Endothelial cell of umbilical vein (primary cell): Measurements from ENCODE around the gene NTN5.

Experiments used
- CTCF ChIP-seq, 2 donors: IDR thresholded peaks; 1 replicate in 1 of 2; 2 replicates in 1 of 2; pipeline ENCODE4 v1.5.1; 2011; ENCODE audit warnings: low read length in 2 of 2, mild to moderate bottlenecking in 2 of 2, moderate library complexity in 2 of 2, control low read depth in 1 of 2, inconsistent platforms in 1 of 2, low read depth in 1 of 2; ENCODE audit not compliant: insufficient read depth in 1 of 2; ENCODE audit errors: extremely low read depth in 1 of 2
- EZH2 ChIP-seq: IDR thresholded peaks from 2 replicates; pipeline ENCODE4 v1.6.1; 2012; ENCODE audit warnings: borderline replicate concordance, low read depth, mild to moderate bottlenecking, moderate library complexity, low read length, inconsistent platforms; ENCODE audit not compliant: severe bottlenecking
- FOS ChIP-seq: IDR thresholded peaks from 2 replicates; pipeline ENCODE4 v1.6.1; 2011; ENCODE audit warnings: mild to moderate bottlenecking, low read length, moderate library complexity, borderline replicate concordance; ENCODE audit not compliant: insufficient read depth
- GATA2 ChIP-seq: IDR thresholded peaks from 2 replicates; pipeline ENCODE4 v1.7.0; 2011; ENCODE audit warnings: low read depth, mild to moderate bottlenecking, moderate library complexity, mixed read lengths, low read length; ENCODE audit not compliant: insufficient read length, insufficient read depth
- JUN ChIP-seq: IDR thresholded peaks from 2 replicates; pipeline ENCODE4 v1.6.1; 2011; ENCODE audit warnings: borderline replicate concordance, low read depth; ENCODE audit not compliant: insufficient read length, insufficient read depth
- MAX ChIP-seq: IDR thresholded peaks from 2 replicates; pipeline ENCODE4 v1.6.1; 2011; ENCODE audit not compliant: insufficient read depth, insufficient read length
- MYC ChIP-seq: IDR thresholded peaks from one replicate; pipeline ENCODE4 v1.6.1; 2011; ENCODE audit warnings: mild to moderate bottlenecking, low read depth, low read length
- POLR2A ChIP-seq: IDR thresholded peaks from 2 replicates; pipeline ENCODE4 v1.6.1; 2012; ENCODE audit warnings: low read depth, mild to moderate bottlenecking, control low read depth, low read length
- POLR2AphosphoS5 ChIP-seq: IDR thresholded peaks from 2 replicates; pipeline ENCODE4 v1.6.1; 2012; ENCODE audit warnings: low read depth, mild to moderate bottlenecking, control low read depth, low read length, moderate library complexity; ENCODE audit not compliant: insufficient read depth

- TF ChIP-seq CTCF (IDR thresholded peaks at IDR 0.05; ENCODE audit: extremely low read depth in 1 of 2, insufficient read depth in 1 of 2, low read depth in 1 of 2, low read length in 2 of 2): no peak
- TF ChIP-seq POLR2AphosphoS5: no peak
- TF ChIP-seq EZH2: no peak
- no peak for TF ChIP-seq POLR2A
- no peak for TF ChIP-seq GATA2
- TF ChIP-seq MAX: no peak
- TF ChIP-seq JUN: no peak
- TF ChIP-seq MYC: no peak
- no peak for TF ChIP-seq FOS
These were observed 41.6 kb downstream of the NTN5 start for GRCh38 chr19:48631225-48631624.
